ENCODE measurements around the gene MATCAP1.

The MATCAP1 gene

DNA sequence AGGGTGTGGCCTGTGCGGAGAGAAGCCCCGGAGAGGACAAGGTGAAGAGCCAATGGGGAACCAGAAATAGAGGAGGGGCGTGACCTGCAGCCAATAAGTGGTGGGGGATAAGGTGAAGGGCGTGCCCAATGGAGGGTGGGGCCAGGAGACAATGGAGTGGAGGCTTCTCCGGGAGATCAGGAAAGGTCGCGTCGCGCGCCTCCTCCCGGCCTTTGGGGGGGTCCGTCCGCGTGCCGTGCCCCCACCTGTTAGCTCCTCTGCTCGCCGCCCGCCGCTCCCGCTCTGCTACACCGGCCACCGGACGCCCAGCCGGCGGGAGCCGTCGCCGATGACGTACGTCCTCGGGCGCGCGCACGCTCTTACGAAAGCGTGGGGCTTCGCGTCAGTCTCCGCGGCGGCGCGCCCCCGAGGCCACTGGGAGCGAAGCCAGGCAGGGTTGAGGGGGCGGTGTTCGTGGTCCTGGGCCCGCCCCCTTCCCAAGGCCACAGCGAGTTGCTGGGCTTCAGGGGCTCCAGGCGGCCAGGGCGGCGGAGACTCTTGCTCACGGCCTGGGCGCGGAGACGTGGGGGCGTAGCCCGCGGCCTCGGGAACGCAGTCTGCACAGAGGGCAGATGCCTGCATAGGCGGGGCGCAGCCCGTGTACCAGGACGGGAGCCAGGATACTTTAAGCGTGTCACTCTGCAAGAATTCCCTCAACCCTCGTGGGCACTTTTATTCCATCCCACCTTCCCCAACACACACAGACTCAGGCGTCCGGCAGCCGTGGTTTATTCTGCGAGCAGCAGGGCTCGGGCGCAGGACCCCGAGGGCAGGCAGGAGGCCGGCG lies at the start of gene MATCAP1:
Gene MATCAP1 (minus strand): TSS at position 337 of the 826 bp plus-strand sequence. CDS start 3,353 bp downstream, outside the sequence.
- peak; percentile 92 for DNase-seq

DNA sequence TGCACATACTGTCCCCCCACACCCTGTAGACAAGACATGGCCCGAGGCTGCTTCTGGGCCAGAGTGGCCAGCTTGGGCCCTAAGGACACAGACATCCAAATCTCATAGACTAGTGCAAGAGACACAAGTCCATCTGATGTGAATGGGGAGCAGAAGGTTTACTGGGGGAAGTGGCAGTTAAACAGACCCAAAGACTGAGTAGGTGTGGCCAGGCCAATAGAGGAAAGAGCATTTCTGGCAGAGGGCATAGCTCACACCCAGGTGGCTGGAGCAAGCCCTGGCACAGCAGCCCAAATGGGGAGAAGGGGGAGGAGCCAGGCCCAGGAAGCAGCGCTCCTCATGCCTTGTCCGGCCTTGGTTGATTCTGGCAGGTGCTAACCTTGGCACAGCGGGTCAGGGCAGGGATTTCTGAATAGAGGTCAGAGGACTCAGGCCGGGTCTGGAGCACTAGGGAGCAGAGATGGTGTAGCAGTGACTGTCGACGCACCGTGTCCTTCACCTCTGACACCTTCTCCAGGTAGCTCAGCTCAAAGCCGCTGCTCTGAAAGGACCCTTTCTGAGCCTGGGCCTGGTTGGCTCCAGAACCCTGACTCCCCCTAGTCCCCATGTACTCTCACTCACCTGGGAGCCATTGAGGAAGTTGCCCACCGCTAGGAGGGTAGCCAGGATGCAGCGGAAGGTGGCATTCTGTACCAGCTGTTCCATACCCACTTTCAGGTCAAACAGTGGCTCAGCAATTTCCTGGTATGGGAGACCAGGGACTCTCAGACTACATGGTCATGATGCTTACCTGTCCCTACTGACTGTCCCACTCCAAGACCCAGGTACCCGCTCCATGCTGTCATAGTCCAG lies 47.3 kb upstream of the MATCAP1 start:
- no peak for DNase-seq

DNA sequence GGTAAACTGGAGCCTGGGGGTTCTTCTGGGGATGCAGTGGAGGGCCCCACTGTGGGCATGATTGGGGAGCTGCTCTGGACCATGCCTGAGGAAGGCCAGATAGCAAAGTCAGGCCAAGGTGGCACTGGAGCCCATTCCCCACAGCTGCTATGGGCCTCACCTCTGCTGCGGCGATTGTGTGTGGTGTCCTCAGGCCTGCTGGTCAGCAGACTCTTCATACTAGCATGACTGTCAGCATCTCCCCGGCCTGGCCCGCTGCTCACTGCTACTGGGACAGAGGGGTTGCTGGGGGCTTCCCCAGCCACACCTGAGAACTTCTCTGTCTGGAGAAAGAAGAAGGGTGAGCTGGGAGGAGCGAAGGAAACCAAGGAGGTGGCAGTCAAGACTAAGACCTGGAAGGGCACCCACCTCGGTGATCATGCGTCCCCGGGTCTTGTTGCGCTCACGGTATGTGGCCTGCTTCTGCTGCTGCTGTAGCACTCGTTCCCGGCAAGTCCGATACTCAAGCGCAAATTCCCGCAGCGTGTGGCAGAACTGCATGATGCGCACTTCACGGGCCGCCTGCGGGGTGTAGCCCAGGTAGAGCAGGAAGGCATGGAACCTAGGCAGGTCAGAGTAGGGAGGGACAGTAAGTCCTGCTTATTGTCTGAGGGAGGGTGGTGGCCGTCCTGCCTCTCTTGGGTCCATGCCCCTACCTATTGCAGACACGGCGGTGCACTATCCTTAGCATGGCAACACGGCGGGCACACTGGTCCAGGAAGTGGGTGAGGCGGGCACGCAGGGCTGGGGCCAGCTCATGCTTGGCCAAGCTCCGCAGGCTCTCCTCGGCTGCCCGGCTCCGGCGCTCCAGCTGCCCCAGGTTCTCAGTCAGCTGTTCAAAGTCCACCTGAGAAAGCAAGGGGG lies 46.4 kb upstream of the MATCAP1 start:
- DNase-seq: no peak

DNA sequence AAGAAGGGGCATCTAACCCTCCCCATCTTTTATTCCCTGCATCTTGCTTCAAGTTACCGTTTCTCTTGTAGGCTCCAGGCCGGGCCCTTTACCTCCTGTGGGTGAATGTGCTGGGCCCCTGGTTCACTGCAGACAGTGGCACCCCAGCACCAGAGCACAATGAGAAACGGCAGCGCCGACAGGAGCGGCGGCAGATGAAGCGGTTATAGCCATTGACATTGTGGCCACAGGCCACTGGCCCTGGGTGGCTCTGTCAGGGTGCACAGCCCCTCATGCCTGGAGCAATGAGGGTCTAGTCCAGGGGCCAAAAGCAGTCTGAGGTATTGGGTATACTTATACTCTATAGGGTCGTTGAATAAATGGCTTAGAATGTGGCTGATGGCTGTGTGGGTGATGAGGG lies 45.1 kb upstream of the MATCAP1 start:
- DNase-seq: no peak

DNA sequence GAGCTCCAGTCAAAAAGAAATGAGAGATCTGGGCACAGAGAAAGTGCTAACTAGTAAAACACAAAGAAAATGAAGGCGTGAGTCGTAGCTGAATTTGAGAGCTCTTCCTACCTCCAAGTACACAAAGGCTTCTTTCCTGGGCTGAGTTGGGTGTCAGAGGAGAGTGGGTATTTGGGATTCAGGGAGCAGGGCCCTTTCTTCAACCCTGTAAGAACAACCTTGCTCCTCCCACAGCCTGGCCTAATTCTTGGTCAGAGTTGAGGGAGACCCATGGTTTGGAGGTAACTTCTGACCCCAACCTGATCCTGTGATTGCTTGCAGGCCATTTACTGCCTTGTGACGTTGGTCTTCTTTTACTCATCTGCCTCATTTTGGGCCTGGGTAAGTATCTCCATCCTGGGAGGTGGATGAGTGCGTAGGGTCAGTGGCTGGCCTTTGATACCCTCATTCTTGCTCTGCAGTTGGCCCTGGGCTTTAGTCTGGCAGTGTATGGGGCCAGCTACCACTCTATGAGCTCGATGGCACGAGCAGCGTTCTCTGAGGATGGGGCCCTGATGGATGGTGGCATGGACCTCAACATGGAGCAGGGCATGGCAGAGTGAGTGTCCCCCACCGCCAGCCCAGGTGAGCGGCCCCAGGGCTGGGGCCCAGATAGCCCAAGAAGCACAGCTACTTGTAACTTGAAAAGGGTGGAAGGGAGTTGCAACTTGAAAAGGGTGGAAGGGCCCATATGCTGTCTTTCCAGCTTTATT lies 44.4 kb upstream of the MATCAP1 start:
- no peak for DNase-seq

DNA sequence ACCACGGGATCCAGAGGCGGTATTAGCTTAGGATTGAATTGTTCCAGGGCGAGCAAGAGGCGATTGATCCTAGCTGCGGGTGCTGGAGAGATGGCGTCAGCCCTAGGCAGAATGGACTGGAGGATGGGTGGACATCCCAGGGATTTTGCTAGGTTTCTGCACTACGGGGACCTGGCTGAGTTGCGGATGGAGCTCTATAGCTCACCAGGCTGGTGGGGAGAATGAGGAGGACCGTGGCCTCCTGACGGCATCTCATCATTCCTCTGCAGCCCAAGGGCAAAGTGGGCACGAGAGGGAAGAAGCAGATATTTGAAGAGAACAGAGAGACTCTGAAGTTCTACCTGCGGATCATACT lies 43.8 kb upstream of the MATCAP1 start:
- DNase-seq: no peak

DNA sequence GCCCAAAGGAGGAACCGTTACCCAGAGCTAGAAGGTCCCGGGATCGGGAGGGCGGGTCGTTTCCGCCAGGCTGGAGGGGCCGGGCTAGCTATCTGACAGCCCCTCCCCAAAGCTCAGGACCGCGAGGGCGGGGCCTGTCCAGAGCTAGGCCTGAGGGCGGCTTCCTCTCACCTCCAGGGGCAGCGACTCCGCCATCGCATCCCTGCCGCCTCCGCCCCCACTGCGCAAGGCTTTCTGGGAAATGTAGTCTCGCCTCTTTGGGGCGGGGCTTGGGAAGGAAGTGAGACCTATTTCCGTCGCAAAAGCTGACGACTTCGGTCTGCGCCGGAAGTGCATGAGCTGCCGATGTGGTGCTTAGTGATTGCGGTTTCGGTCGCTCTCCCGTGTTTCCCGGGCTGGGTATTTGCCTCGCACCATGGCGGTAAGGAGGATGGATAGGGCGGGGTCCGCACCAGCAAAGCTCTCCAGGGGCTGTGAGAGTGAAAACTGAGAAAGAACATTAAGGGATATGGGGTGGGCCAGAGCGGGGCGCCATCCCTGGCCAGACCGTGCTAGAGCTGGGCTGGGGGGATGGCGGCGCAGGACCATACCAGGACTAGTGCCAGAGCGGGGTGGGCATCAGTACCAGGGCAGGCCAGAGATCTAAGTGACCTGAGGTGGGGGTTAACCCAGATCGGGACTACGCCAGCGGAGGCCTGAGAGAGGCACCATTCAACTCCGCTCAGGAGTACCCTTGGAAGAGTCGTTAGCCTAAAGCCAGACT lies 43.2 kb upstream of the MATCAP1 start, which contains the start of gene TMEM208:
Gene TMEM208 (plus strand): TSS at position 327 of the 763 bp plus-strand sequence. CDS start 89 bp downstream, at position 416.
- DNase-seq: peak; percentile 93

DNA sequence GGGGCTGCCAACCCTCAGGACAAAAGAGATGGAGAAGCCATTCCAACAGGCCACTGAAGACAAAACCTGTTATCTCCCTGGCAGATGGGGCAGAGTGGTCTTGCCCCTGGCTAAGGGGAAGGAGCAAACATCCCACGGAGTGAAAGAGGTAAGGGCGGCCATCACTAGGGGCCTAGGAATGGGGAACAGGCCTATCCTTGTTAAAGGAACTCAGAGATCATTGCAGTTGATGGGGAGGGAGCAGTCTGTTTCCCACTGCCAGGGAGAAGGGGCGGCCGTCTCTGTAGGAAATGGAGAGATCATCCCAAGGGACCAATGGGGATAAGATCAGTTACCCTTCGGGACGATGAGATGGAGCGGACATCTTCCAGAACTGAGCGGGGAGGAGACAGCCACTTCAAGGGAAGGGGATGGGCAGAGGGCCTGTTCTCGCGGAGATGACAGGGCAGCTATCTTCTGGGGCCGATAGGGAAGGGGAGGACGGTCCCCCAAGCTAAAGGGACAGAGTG lies 42.6 kb upstream of the MATCAP1 start:
- DNase-seq: no peak

DNA sequence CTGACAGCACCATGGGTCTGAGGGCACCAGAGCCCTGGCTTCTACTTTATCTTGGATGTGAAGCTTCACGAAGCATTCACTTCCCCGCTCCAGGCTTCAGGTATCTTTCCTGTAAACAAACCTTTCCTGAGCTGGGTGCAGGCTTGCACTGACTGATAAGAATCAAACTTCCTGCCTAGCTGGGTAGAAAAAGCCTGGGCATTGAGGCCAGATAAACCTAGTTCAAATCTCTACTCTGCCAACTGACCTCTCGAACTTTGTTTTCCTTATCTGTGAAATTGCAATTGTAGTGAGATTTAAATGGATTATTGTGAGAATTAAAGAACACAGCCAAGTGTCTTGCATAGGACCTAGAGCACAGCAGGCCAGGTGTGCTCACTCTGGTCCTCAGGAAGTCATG lies 40.2 kb upstream of the MATCAP1 start:
- DNase-seq: no peak

DNA sequence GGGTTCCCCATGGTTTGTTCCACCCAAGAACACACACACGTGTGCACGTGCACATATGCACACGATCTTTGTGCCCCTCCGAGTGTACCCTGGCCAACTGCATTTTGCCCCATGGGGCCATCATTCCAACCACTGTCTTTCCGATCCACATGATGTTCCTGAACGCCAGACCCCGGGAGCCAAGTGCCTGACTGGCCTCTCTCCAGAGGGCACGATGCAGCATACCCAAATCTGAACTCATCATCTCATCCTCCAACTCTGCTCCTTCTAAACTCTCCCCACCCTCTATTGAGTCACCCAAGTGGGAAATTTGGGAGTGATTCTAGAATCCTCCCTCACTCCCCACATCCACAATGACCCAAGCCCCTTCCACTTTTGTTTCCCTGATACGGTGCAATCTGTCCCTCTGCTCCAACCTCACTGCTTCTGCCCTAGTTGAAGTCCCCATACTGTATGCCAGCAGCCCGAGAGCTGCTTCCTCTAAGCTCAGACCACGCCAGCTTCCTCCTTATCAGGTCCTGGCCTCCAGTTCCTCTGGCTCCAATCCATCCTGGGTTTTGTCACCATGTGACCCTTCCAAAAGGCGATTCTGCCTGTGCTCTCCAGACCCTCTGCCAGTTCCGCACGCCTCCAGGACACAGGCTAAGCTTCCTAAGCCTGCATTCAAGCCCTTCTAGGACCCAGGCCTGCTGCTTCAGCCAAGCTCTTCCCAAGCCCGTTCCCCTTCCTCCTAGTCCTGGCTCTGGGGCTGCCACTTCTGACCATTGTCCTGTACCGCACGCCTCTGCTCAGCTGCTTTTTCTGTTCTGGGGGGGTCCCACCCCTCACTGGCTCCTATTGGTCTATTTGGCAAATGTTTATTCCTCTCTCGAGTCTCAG lies 33.1 kb upstream of the MATCAP1 start:
- no peak for DNase-seq

DNA sequence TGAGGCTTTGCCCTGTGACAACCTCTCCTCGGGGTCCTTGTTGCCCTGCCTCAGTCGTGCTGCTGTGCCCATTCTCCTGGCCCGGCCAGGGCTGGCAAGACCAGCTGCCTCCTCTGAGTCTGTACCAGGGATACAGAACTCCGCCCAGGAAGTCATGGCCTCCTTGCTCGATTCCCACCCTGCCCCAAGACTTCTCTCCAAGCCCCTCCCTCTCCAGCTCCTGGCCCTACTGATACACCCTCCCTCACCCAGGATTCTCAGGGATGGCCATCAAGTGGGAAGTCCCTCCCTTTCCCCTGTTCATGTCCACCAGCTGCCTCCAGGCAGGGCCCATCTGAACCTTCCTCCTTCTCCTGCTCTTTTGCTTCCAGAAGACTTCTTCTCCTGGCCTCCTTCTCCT lies 31.9 kb upstream of the MATCAP1 start:
- no peak for DNase-seq

DNA sequence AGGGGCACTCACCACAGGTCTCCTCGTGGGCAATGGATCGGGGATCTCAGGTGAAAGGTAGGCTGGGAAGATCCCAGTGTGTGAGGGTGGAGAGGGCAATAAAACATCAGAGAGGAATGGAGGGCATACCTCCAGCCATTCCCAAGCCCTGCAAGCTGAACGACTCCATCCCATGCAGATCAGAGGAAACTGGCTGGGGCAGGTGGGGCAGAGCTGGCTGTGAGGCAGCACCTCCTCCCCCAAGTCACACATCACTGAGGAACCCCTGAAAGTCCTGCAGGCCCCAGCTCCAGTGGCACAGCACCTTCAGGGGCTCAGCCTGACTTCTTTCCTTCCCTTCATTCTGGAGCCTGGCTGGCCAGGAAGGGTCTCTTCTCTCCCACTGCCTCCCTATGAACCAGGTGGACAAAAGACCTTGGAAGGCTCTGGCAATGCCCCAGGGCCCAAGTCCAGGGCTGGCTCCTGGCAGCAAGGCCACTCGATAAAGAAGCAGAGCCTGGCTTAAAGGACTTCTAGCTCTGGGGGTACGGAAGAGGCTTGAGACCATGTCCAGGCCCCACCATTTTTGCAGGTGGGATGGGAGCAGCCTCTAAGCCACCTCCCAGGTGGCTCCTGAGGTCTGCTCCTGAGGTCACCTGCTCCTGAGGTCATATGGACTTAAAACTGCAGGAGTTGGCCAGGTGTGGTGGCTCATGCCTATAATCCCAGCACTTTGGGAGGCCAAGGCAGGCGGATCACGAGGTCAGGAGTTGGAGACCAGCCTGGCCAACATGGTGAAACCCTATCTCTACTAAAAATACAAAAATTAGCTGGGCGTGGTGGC lies 29.6 kb upstream of the MATCAP1 start:
- DNase-seq: no peak

DNA sequence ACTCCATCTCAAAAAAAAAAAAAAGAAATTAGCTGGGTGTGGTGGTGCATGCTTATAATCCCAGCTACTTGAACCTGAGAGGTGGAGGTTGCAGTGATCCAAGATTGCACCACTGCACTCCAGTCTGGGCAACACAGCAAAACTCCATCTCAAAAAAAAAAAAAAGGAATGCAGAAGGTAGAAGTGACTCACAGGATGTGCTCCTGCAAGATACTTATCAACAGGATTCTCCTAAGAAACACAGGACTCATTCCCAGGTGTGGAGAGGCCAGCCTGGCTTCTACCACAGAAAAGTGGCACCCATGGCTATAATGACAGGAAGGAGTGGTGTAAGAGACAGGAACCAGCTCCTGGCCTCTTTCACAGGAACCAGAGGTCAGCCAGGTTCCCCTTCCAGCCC lies 29.0 kb upstream of the MATCAP1 start:
- DNase-seq: no peak

DNA sequence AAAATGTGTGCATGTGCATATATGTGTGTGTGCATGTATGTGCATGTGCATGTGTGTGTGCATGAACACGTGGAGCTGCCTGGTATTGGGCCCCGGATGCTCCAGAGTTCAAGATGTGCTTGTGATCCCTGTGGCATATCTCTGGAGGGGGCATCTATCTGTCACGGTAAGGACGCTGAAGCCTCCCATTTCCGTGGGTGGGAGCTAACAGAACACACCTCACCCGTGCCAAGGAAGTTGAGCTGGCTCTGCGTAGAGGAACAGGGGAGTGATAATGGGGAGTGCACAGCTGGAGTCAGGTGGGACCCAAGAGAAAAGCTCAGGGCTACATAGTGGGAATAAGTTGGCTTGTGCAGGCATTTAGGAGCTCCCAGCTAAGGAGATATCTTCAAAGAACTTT lies 27.9 kb upstream of the MATCAP1 start:
- no peak for DNase-seq

DNA sequence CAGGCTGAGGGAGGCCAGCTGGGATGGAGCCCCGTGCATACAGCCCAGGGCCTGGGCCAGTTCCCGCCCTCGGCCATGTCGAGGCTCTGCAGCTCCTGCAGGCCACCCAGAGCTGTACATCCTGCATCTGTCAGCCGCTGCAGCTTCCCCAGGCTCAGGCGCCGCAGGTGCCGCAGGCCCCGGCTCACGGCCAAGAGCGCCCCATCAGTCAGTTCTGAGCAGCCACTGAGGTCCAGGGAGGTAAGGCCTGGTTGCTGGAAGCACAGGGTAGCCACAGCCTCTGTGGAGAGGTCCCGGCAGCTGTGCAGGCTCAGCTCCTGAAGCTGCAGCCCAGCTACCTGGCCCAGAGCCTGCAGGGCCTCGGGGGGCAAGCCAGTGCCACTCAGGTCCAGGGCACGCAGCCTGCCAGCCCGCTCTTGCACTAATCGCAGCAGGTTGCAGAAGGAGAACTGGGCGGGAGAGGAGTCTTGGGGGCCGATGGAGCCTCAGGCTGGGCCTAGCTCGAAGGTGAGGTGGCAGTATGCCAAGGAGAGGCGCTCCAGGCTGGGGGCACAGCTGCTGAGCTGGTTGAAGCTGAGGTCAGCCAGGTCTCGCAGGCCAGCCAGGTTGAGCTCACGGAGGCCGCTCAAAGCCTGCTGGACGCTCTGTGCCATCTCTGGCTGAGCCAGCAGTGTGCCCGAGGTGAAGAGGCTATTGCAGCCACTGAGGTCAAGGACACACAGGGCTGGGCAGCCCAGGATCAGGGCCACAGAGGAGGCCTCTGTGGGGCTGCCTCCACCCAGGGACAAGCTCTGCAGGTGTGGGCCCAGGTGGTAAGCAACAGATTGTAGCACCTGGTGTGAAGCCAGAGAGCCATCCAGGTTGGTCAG lies 26.5 kb upstream of the MATCAP1 start:
- no peak for DNase-seq

DNA sequence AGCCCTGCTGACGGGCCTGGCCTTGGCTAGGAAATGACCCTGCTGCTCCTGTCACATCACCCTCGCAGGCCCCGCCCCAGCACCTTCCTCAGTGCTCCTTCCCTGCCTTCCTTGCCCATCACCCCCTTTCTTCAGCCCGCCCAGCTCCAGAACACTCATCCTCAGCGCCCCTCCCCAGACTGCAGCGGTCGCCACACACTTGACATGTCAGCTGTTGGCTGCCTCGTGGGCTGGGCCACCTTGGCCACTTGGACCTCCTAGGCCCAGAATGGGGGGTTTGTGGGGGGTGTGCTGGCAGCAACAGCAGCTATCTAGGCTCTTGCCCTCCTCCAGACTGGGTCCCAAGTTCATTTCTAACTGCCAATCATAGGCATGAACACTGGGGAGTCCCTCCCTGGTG lies 25.8 kb upstream of the MATCAP1 start:
- no peak for DNase-seq

DNA sequence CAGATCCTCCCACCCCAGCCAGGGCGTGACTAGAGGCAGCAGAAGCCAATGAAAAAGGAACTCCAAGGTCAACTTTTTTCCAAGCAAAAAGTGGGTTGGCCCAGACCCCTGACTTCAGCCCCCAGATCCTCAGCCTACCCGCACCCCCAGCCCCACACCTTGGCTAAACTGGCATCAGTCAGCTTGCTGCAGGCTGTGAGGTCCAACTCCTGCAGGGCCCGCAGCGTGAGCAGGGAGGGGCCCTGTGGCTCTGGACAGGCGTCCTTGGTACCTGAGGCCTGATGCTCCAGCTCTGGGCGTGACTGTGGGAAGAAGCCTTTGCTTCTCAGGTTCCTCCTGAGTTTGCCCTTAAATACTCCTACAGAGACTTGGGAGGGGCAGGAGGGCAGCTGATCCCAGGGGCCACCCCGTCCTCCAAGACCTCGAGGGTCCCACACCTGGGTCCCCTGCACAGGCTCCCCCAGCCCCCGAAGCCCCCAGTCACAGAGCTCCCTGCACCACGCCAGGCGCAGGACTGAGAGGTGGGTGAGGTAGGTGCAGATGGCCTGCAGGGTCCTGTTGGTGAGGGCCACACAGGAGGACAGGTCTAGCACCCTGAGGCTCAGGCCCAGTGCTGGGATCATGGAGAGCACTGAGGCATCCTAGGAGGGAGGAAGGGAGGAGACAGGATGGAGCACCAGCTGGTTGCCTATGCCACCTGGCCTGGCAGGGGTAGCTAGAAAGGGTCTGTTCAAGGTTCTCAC lies 24.6 kb upstream of the MATCAP1 start:
- no peak for DNase-seq
